Midbrain (tissue), 1 donor: ENCODE results near the gene KLHL8.
A peak's percentile ranks its signal among the peaks of the same experiment; 100 is the strongest.
"Not testable (repeated sequence)": the region's sequence is repeated elsewhere in the genome, so short reads cannot be mapped to it uniquely, and the experiment has no call there.

Experiments used
- DNase-seq: peaks from one replicate; lab custom pipeline; 2025; lab: John Stamatoyannopoulos, UW

Gene KLHL8

GRCh38 chr4:87228262-87228860, 7.9 kb upstream of the KLHL8 start:
- no peak for DNase-seq

GRCh38 chr4:87227751-87228151, 7.3 kb upstream of the KLHL8 start:
- no peak for DNase-seq

GRCh38 chr4:87225936-87226335, 5.5 kb upstream of the KLHL8 start:
- DNase-seq, result no peak

- DNase-seq, result no peak
These were observed 3.9 kb upstream of the KLHL8 start for GRCh38 chr4:87224141-87224923.

- DNase-seq, result peak; percentile 48
These were observed 755 bp downstream of the KLHL8 start for GRCh38 chr4:87219632-87220093.

GRCh38 chr4:87217235-87217763, 3.1 kb downstream of the KLHL8 start:
- DNase-seq, result not testable (repeated sequence)

- DNase-seq, result no peak
These were observed 3.9 kb downstream of the KLHL8 start for GRCh38 chr4:87216469-87216868.

GRCh38 chr4:87213421-87214075, 6.9 kb downstream of the KLHL8 start:
- no peak for DNase-seq

GRCh38 chr4:87211249-87211952, 9.0 kb downstream of the KLHL8 start:
- DNase-seq, result no peak

- DNase-seq, result peak; percentile 2
These were observed 10.7 kb downstream of the KLHL8 start for GRCh38 chr4:87209696-87210095.

- DNase-seq, result peak; percentile 2
These were observed 11.2 kb downstream of the KLHL8 start for GRCh38 chr4:87209182-87209581.

- no peak for DNase-seq
These were observed 15.9 kb downstream of the KLHL8 start for GRCh38 chr4:87204559-87204958.

- DNase-seq, result no peak
These were observed 23.5 kb downstream of the KLHL8 start for GRCh38 chr4:87196927-87197326.

GRCh38 chr4:87196146-87196545, 24.3 kb downstream of the KLHL8 start:
- no peak for DNase-seq

- no peak for DNase-seq
These were observed 26.3 kb downstream of the KLHL8 start for GRCh38 chr4:87193958-87194675.

GRCh38 chr4:87192145-87192919, 28.1 kb downstream of the KLHL8 start:
- DNase-seq, result no peak

- DNase-seq, result no peak
These were observed 31.5 kb downstream of the KLHL8 start for GRCh38 chr4:87188932-87189331.

- no peak for DNase-seq
These were observed 32.4 kb downstream of the KLHL8 start for GRCh38 chr4:87188048-87188447.

- no peak for DNase-seq
These were observed 35.1 kb downstream of the KLHL8 start for GRCh38 chr4:87185146-87185870.

GRCh38 chr4:87180767-87181166, 39.7 kb downstream of the KLHL8 start:
- no peak for DNase-seq
